OCI-LY7 (cell line): ENCODE results near the gene HS3ST1.

ENCODE experiments used
- EZH2phosphoT487 ChIP-seq: fragments of 200-600 bp; sonication (generic); IDR thresholded peaks from 2 replicates; pipeline ENCODE4 v1.6.1; 2018; ENCODE audit warnings: low read depth, borderline replicate concordance, mild to moderate bottlenecking, mixed run types, antibody characterized with exemption, low read length, moderate library complexity, mixed read lengths
- TF ChIP-seq, protein P1 (sequence below): fragments of 200-600 bp; sonication (generic); conservative IDR thresholded peaks from 2 replicates; pipeline ENCODE4 v1.5.1; 2014; ENCODE audit warnings: mild to moderate bottlenecking, antibody characterized with exemption, low read length, moderate library complexity, mixed read lengths

DNA sequence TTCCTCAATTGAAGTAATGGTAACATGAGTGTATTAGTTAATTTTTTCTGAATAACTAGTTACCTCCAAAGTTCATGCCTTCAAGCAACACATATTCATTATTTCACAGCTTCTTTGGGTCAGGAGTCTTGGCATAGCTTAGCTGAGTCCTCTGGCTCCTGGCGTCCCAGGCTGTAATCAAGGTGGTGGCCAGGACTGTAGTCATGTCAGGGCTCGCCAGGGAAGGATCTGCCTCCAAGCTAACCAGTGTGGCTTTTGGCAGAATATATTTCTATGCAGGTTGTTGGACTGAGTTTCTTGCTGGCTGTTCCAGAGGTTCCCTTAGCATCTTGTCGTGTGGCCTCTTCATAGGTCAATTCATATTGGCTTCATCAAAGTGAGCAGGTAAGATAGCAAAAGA lies 10.0 kb upstream of the HS3ST1 start:
- no peak for TF ChIP-seq EZH2phosphoT487
- TF ChIP-seq, protein P1, sequence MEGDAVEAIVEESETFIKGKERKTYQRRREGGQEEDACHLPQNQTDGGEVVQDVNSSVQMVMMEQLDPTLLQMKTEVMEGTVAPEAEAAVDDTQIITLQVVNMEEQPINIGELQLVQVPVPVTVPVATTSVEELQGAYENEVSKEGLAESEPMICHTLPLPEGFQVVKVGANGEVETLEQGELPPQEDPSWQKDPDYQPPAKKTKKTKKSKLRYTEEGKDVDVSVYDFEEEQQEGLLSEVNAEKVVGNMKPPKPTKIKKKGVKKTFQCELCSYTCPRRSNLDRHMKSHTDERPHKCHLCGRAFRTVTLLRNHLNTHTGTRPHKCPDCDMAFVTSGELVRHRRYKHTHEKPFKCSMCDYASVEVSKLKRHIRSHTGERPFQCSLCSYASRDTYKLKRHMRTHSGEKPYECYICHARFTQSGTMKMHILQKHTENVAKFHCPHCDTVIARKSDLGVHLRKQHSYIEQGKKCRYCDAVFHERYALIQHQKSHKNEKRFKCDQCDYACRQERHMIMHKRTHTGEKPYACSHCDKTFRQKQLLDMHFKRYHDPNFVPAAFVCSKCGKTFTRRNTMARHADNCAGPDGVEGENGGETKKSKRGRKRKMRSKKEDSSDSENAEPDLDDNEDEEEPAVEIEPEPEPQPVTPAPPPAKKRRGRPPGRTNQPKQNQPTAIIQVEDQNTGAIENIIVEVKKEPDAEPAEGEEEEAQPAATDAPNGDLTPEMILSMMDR = no peak
